ENCODE data around the gene OR1E2.

- TF ChIP-seq CTCF (IDR thresholded peaks at IDR 0.05) (no peak), EP300 (IDR thresholded peaks at IDR 0.05) (no peak), POLR2A (IDR thresholded peaks at IDR 0.05) (no peak)
Observed at GRCh38 chr17:3475812-3476610, 42.4 kb upstream of the OR1E2 start, which contains the start of gene ASPA.

All from tibial nerve (tissue), 4 donors.